ENCODE results near the gene MAEL. TPM values are rescaled to one million over a fixed set of nuclear protein-coding genes. Genes with fewer than 3 reads are reported as not detected.

MAEL gene
- total RNA-seq, 1 experiment from 2014 or later, result not detected

GRCh38 chr1:166975361-166976129 is 13.5 kb upstream of the MAEL start, which contains the start of gene ILDR2:
Gene ILDR2, minus strand, starts transcription at chr1:166975540. Its CDS starts 272 bp downstream, at chr1:166975268.
- no peaks in the 10 kb centered on the region for H3K4me1 ChIP-seq (ENCODE audit: insufficient read depth, low read length)
- H3K27ac ChIP-seq (ENCODE audit: low read length), result no peak within 1 kb of the TSS
- H2AFZ ChIP-seq (ENCODE audit: low read length), result peak within 1 kb of the TSS; percentile 73
- POLR2A ChIA-PET (ENCODE audit: unreplicated experiment), result no interaction called here
- no peaks in the 10 kb centered on the region for H3K9me3 ChIP-seq (ENCODE audit: low read length)
- no TSS peak for BruUV-seq (replicated peaks)
- peak; percentile 70 for ATAC-seq
- peaks cover 87% of the 10 kb centered on the region for H3K27me3 ChIP-seq (ENCODE audit: low read length)
- peak; percentile 97 for TF ChIP-seq EZH2 (IDR thresholded peaks at IDR 0.05; ENCODE audit: low read length, unreplicated experiment)
- no peak for TF ChIP-seq CTCF (conservative IDR thresholded peaks at IDR 0.05; ENCODE audit: low read depth, low read length)
- peak; percentile 62; the same call in 1 of the 2 replicates for TF ChIP-seq EZH2phosphoT487 (IDR thresholded peaks at IDR 0.05; ENCODE audit: borderline replicate concordance, low read length)
- H3K9me2 ChIP-seq (replicated peaks; ENCODE audit: low read length), result no peaks in the 10 kb centered on the region
- 0 out of 2 replicates have a peak, but pooled peaks cover 4% of the 10 kb centered on the region for H4K20me1 ChIP-seq (ENCODE audit: low read length)
- peak within 1 kb of the TSS; percentile 66 for H3K4me3 ChIP-seq (ENCODE audit: low read length)
- no peaks in the 10 kb centered on the region for H3F3A ChIP-seq (ENCODE audit: low read length, unreplicated experiment)
- H3K79me2 ChIP-seq (ENCODE audit: low read length), result no peaks in the 10 kb centered on the region
- DNase-seq, result peak; percentile 10
- no peaks in the 10 kb centered on the region for H3K36me3 ChIP-seq (ENCODE audit: low read depth, low read length)
- H3K9ac ChIP-seq (ENCODE audit: low read length), result no peak within 1 kb of the TSS
- CTCF ChIA-PET, result no interaction called here
- peak within 1 kb of the TSS; percentile 88 for H3K4me2 ChIP-seq (ENCODE audit: low read length)
- intact Hi-C loops (cut with micrococcal nuclease), result loop anchor here (10.0 kb wide), 1 partner anchor 79 kb away; no protein-coding TSS in a partner anchor

GRCh38 chr1:166977951-166978350 is 11.1 kb upstream of the MAEL start:
- ChIA-PET CTCF (no interaction called here), POLR2A (ENCODE audit: unreplicated experiment) (no interaction called here)

More at GRCh38 chr1:166977951-166978350, 11.1 kb upstream of the MAEL start:
- Histone ChIP-seq H3K4me3 (ENCODE audit: low read length) (no peak overlapping the region), H3K27ac (ENCODE audit: low read length) (no peak overlapping the region), H3K9me2 (replicated peaks; ENCODE audit: low read length) (no peaks in the 10 kb centered on the region), H2AFZ (ENCODE audit: low read length) (no peak overlapping the region), H3K36me3 (ENCODE audit: low read depth, low read length) (no peaks in the 10 kb centered on the region), H3K9ac (ENCODE audit: low read length) (no peak overlapping the region), H3F3A (ENCODE audit: low read length, unreplicated experiment) (no peaks in the 10 kb centered on the region), H4K20me1 (ENCODE audit: low read length) (0 out of 2 replicates have a peak, but pooled peaks cover 4% of the 10 kb centered on the region), H3K9me3 (ENCODE audit: low read length) (no peaks in the 10 kb centered on the region), H3K27me3 (ENCODE audit: low read length) (peaks cover 66% of the 10 kb centered on the region), H3K79me2 (ENCODE audit: low read length) (no peaks in the 10 kb centered on the region), H3K4me1 (ENCODE audit: insufficient read depth, low read length) (no peaks in the 10 kb centered on the region), H3K4me2 (ENCODE audit: low read length) (no peak overlapping the region)
- no TSS peak for BruUV-seq (replicated peaks)
- intact Hi-C loops (cut with micrococcal nuclease), result loop anchor here (10.0 kb wide), 1 partner anchor 77 kb away; no protein-coding TSS in a partner anchor
- ATAC-seq (no peak), DNase-seq (no peak)
- no peak for TF ChIP-seq CTCF (conservative IDR thresholded peaks at IDR 0.05; ENCODE audit: low read depth, low read length)
- TF ChIP-seq EZH2 (IDR thresholded peaks at IDR 0.05; ENCODE audit: low read length, unreplicated experiment), result no peak
- no peak for TF ChIP-seq EZH2phosphoT487 (IDR thresholded peaks at IDR 0.05; ENCODE audit: borderline replicate concordance, low read length)
